K562 (cell line): ENCODE results near the gene DENND1A. TPM values are rescaled to one million over a fixed set of nuclear protein-coding genes. Genes with fewer than 3 reads are reported as not detected.

Experiments
- ATAC-seq: fragments of 200-7000 bp; cut with Tn5 transposase; 3 replicates; pipeline ENCODE4 v1.9.1; 2020; ENCODE audit warnings: moderate library complexity
- BruUV-seq: library from RNA; stranded (reverse); fragments of 400-500 nt; replicated peaks from 2 replicates; lab custom pipeline; 2021; lab: Mats Ljungman, UMichigan
- CTCF ChIA-PET: fragments of 300-600 bp; formaldehyde crosslinking; extraction: SDS; loops from one replicate; lab custom pipeline; 2021; ENCODE audit warnings: low intra/inter-chr PET ratio; lab: Yijun Ruan, JAX
- POLR2A ChIA-PET: fragments of 300-600, 350-650 bp; sonication (Branson Sonifier 250); formaldehyde crosslinking; extraction: SDS; loops from one replicate; lab custom pipeline; 2021; ENCODE audit warnings: antibody characterized with exemption, inconsistent platforms; lab: Yijun Ruan, JAX
- DNase-seq, 4 experiments: peaks; one replicate each; pipeline versions ENCODE4 v3.0.0 to v3.0.0-alpha.2; 2011 to 2018; ENCODE audit warnings: low spot score in 3 of 4, mixed read lengths in 3 of 4; ENCODE audit errors: extremely low read depth in 1 of 4
- FAIRE-seq: peaks from 2 replicates; lab custom pipeline; 2011; peaks lifted over from hg19 to GRCh38; lab: Jason Lieb, UNC
- H2AFZ ChIP-seq: 2 replicates; pipeline ENCODE4 v1.6.0; 2011; ENCODE audit warnings: low read depth, low read length, control low read depth, inconsistent platforms
- H3K27ac ChIP-seq: fragments of 200-600 bp; 3 replicates; pipeline ENCODE4 v1.8.0; 2011; ENCODE audit warnings: low read depth, mild to moderate bottlenecking, control low read depth, inconsistent platforms, low read length, moderate library complexity, mixed read lengths; ENCODE audit errors: extremely low read depth
- H3K27me3 ChIP-seq, 2 experiments: fragments of 300-600 bp in 1 of 2; 2 replicates in 1 of 2; 3 replicates in 1 of 2; pipeline versions ENCODE4 v1.6.0 to v1.8.0; 2011; ENCODE audit warnings: inconsistent platforms in 2 of 2, low read length in 2 of 2, mild to moderate bottlenecking in 1 of 2, mixed read lengths in 1 of 2, moderate library complexity in 1 of 2; ENCODE audit not compliant: control insufficient read depth in 2 of 2, insufficient read depth in 2 of 2
- H3K36me3 ChIP-seq: fragments of 300-600 bp; 3 replicates; pipeline ENCODE4 v1.8.0; 2011; ENCODE audit warnings: mild to moderate bottlenecking, low read length, inconsistent platforms; ENCODE audit not compliant: control insufficient read depth, insufficient read depth
- H3K4me1 ChIP-seq, 2 experiments: fragments of 200-600 bp in 1 of 2; replicated peaks in 1 of 2; 2 replicates in 1 of 2; 3 replicates in 1 of 2; pipeline versions ENCODE4 v1.5.1 to v1.8.0; 2011; ENCODE audit warnings: inconsistent platforms in 2 of 2, low read length in 2 of 2, mild to moderate bottlenecking in 1 of 2, mixed read lengths in 1 of 2, moderate library complexity in 1 of 2; ENCODE audit not compliant: control insufficient read depth in 2 of 2, insufficient read depth in 2 of 2
- H3K4me2 ChIP-seq: 2 replicates; pipeline ENCODE4 v1.6.1; 2011; ENCODE audit warnings: low read length, control low read depth, inconsistent platforms, mixed read lengths; ENCODE audit not compliant: insufficient read depth
- H3K4me3 ChIP-seq: fragments of 200-600 bp; sonication (generic), shearing (Covaris generic); 2 replicates; pipeline ENCODE4 v1.5.1; 2016; ENCODE audit warnings: control low read depth, inconsistent platforms
- H3K79me2 ChIP-seq: fragments of 200-600 bp; 3 replicates; pipeline ENCODE4 v1.8.0; 2011; ENCODE audit warnings: low read length, inconsistent platforms; ENCODE audit not compliant: control insufficient read depth, insufficient read depth
- H3K9ac ChIP-seq, 2 experiments: 2 replicates each; pipeline versions ENCODE4 v1.6.0 to v1.6.1; 2011; ENCODE audit warnings: low read depth in 2 of 2, low read length in 2 of 2, control low read depth in 1 of 2, inconsistent platforms in 1 of 2, mild to moderate bottlenecking in 1 of 2, mixed read lengths in 1 of 2; ENCODE audit not compliant: insufficient read depth in 1 of 2
- H3K9me1 ChIP-seq: one replicate; pipeline ENCODE4 v1.6.0; 2011; ENCODE audit warnings: inconsistent platforms, mild to moderate bottlenecking, low read length, moderate library complexity; ENCODE audit not compliant: control insufficient read depth, insufficient read depth
- H3K9me3 ChIP-seq: replicated peaks from 2 replicates; pipeline ENCODE4 v1.5.1; 2011; ENCODE audit warnings: low read depth, low read length, inconsistent platforms; ENCODE audit not compliant: control insufficient read depth, insufficient read depth
- H4K20me1 ChIP-seq: replicated peaks from 2 replicates; pipeline ENCODE4 v1.6.1; 2011; ENCODE audit warnings: low read length, inconsistent platforms, mixed read lengths; ENCODE audit not compliant: control insufficient read depth, insufficient read depth
- CHD7 ChIP-seq: fragments of 200-600 bp; sonication (generic); IDR thresholded peaks from one replicate; pipeline ENCODE4 v1.6.1; 2012; ENCODE audit warnings: mild to moderate bottlenecking, low read depth, low read length, inconsistent platforms
- RFX1 ChIP-seq: fragments of 450-650 bp; IDR thresholded peaks from 2 replicates; pipeline ENCODE4 v1.6.1; 2016; ENCODE audit warnings: mild to moderate bottlenecking, moderate library complexity
- WGBS: fragments of 100-300 bp; shearing (Covaris generic); methylation state at CpG from one replicate; pipeline ENCODE4 v1.1.6; 2016; ENCODE audit warnings: low coverage, mixed read lengths; ENCODE audit not compliant: insufficient coverage; ENCODE audit errors: missing lambda C conversion rate; 5-methylcytosine and 5-hydroxymethylcytosine counted together
- in situ Hi-C: fragments of 300-500 bp; cut with MboI; formaldehyde crosslinking; loops from 4 replicates; pipeline ENCODE4 v1.15.0; 2018; ENCODE audit warnings: inconsistent platforms, mixed read lengths
- intact Hi-C: fragments of 100-400 bp; cut with micrococcal nuclease; formaldehyde crosslinking; loops from 2 replicates; pipeline ENCODE4 v1.14.2; 2022
- polyA plus RNA-seq, 8 experiments: library from polyadenylated mRNA; depleted of rRNA in 4 of 8; stranded (reverse) in 5 of 8; unstranded in 3 of 8; fragments of >200 nt; fragmentation: Nextera tagmentation in 2 of 8; fragmentation: Illumina TruSeq in 1 of 8; extraction: Ambion mirVana in 2 of 8; extraction: Trizol in 1 of 8; gene quantifications; 2 replicates each; pipeline versions ENCODE4 v1.2.1 to v1.2.3, GENCODE V29; 2011 to 2014; ENCODE audit warnings: inconsistent platforms in 1 of 8, missing spikeins in 1 of 8
- total RNA-seq, 7 experiments: library from RNA; depleted of rRNA in 6 of 7; stranded (reverse); fragments of >200 nt in 6 of 7; fragmentation: Illumina TruSeq in 2 of 7; extraction: Trizol in 2 of 7; gene quantifications; 2 replicates each; pipeline versions ENCODE4 v1.2.1 to v1.2.3, GENCODE V29; 2011 to 2021; ENCODE audit warnings: low replicate concordance in 1 of 7

The DENND1A gene
- total and polyA plus RNA-seq, 9 of the 15 experiments (the other 6 are each of a cell fraction or from before 2014, with no cell fraction given) = 7.6 to 29.5 (median 15.7) TPM

- Histone ChIP-seq H3K9me1 (no peaks in the 10 kb centered on the region), H3K27me3 (no peaks in the 10 kb centered on the region), H3K4me3 (no peak overlapping the region), H3K9ac (no peak overlapping the region), H3K27ac (no peak overlapping the region), H3K9me3 (no peaks in the 10 kb centered on the region), H2AFZ (no peak overlapping the region), H3K4me1 (peaks cover 0 to 9% of the 10 kb centered on the region in 2 experiments; a peak in 3 of 5 replicates), H3K36me3 (no peaks in the 10 kb centered on the region), H4K20me1 (no peaks in the 10 kb centered on the region), H3K4me2 (no peak overlapping the region), H3K79me2 (no peaks in the 10 kb centered on the region)
- DNase-seq (no peak), ATAC-seq (no peak), FAIRE-seq (no peak)
- ChIA-PET POLR2A (interaction anchor here (0.9 to 1.3 kb wide), 3 partner anchors 10 to 27 kb away, joined by 3 to 4 read pairs (median 3); no protein-coding TSS in a partner anchor), CTCF (no interaction called here)
- TF ChIP-seq RFX1 (peak; percentile 61), CHD7 (no peak)
- intact Hi-C loops (no loop called here), in situ Hi-C loops (no loop called here)
- no TSS peak for BruUV-seq
- 100% methylated on average over 1 of the region's 1 CpG for WGBS
Measured at GRCh38 chr9:123718188-123718587, 211.7 kb downstream of the DENND1A start.
